ENCODE data around the gene PDE3B. TPM values are rescaled to one million over a fixed set of nuclear protein-coding genes. Genes with fewer than 3 reads are reported as not detected.

The PDE3B gene
- total RNA-seq, 3 donors from 2014 or later (not counting 1 experiment from before 2014, with no cell fraction given) = 18.2 to 42.3 (median 34.5) TPM

GRCh38 chr11:14872032-14872431 is 228.4 kb downstream of the PDE3B start:
- H3K4me3 ChIP-seq (ENCODE audit: low read length) = no peak overlapping the region
- no peaks in the 10 kb centered on the region for H3K9me3 ChIP-seq (ENCODE audit: control insufficient read depth, insufficient read depth, low read length)
- no peaks in the 10 kb centered on the region for H3K4me1 Mint-ChIP-seq
- no peaks in the 10 kb centered on the region for H3K27me3 Mint-ChIP-seq (ENCODE audit: low read depth in 2 of 2)
- TF ChIP-seq CTCF (IDR thresholded peaks at IDR 0.05) = no peak
- H3K36me3 Mint-ChIP-seq = no peaks in the 10 kb centered on the region
- no peaks in the 10 kb centered on the region for H3K9me3 Mint-ChIP-seq
- DNase-seq (no peak), ATAC-seq (no peak)
- no peak overlapping the region for H3K4me3 Mint-ChIP-seq
- H3K27ac Mint-ChIP-seq = no peak overlapping the region
- H3K36me3 ChIP-seq (ENCODE audit: control insufficient read depth, insufficient read depth, low read length) = peaks cover 6% of the 10 kb centered on the region
- intact Hi-C loops (cut with micrococcal nuclease) = no loop called here
- H3K4me1 ChIP-seq (ENCODE audit: control insufficient read depth, insufficient read depth, low read length) = no peaks in the 10 kb centered on the region
- no peaks in the 10 kb centered on the region for H3K27me3 ChIP-seq (ENCODE audit: control insufficient read depth, insufficient read depth, low read length)
- no peak overlapping the region for H3K27ac ChIP-seq (ENCODE audit: low read length)

- intact Hi-C loops (cut with micrococcal nuclease) = no loop called here
- no peaks in the 10 kb centered on the region for H3K9me3 ChIP-seq (ENCODE audit: control insufficient read depth, insufficient read depth, low read length)
- peaks cover 14% of the 10 kb centered on the region for H3K36me3 ChIP-seq (ENCODE audit: control insufficient read depth, insufficient read depth, low read length)
- Mint-ChIP-seq H3K4me1 (no peaks in the 10 kb centered on the region), H3K27ac (peak overlapping the region in 1 of 2 donors; percentile 1), H3K4me3 (no peak overlapping the region), H3K9me3 (no peaks in the 10 kb centered on the region), H3K36me3 (peaks cover 13% of the 10 kb centered on the region), H3K27me3 (ENCODE audit: low read depth in 2 of 2) (no peaks in the 10 kb centered on the region)
- H3K4me3 ChIP-seq (ENCODE audit: low read length) = no peak overlapping the region
- TF ChIP-seq CTCF (IDR thresholded peaks at IDR 0.05) = no peak
- H3K27ac ChIP-seq (ENCODE audit: low read length) = no peak overlapping the region
- 96% methylated on average over 4 of the region's 4 CpGs for WGBS (ENCODE audit: insufficient coverage)
- no peaks in the 10 kb centered on the region for H3K4me1 ChIP-seq (ENCODE audit: control insufficient read depth, insufficient read depth, low read length)
- DNase-seq (no peak), ATAC-seq (no peak)
- no peaks in the 10 kb centered on the region for H3K27me3 ChIP-seq (ENCODE audit: control insufficient read depth, insufficient read depth, low read length)
These were observed 230.0 kb downstream of the PDE3B start for GRCh38 chr11:14873632-14874031.

- Histone ChIP-seq H3K4me1 (ENCODE audit: control insufficient read depth, insufficient read depth, low read length) (no peaks in the 10 kb centered on the region), H3K4me3 (ENCODE audit: low read length) (no peak overlapping the region), H3K27me3 (ENCODE audit: control insufficient read depth, insufficient read depth, low read length) (no peaks in the 10 kb centered on the region), H3K9me3 (ENCODE audit: control insufficient read depth, insufficient read depth, low read length) (no peaks in the 10 kb centered on the region), H3K36me3 (ENCODE audit: control insufficient read depth, insufficient read depth, low read length) (peaks cover 22% of the 10 kb centered on the region), H3K27ac (ENCODE audit: low read length) (no peak overlapping the region)
- Mint-ChIP-seq H3K27me3 (ENCODE audit: low read depth in 2 of 2) (no peaks in the 10 kb centered on the region), H3K9me3 (no peaks in the 10 kb centered on the region), H3K36me3 (peaks cover 14% of the 10 kb centered on the region), H3K27ac (no peak overlapping the region), H3K4me3 (no peak overlapping the region), H3K4me1 (no peaks in the 10 kb centered on the region)
- intact Hi-C loops (cut with micrococcal nuclease) = no loop called here
- DNase-seq (no peak), ATAC-seq (no peak)
- no peak for TF ChIP-seq CTCF (IDR thresholded peaks at IDR 0.05)
- 93% methylated on average over 3 of the region's 5 CpGs for WGBS (ENCODE audit: insufficient coverage)
These were observed 231.6 kb downstream of the PDE3B start for GRCh38 chr11:14875163-14875562.

GRCh38 chr11:14881576-14882193 is 238.1 kb downstream of the PDE3B start:
- H3K27ac ChIP-seq (ENCODE audit: low read length) = no peak overlapping the region
- Mint-ChIP-seq H3K27ac (no peak overlapping the region), H3K27me3 (ENCODE audit: low read depth in 2 of 2) (no peaks in the 10 kb centered on the region), H3K36me3 (peaks cover 21% of the 10 kb centered on the region), H3K9me3 (no peaks in the 10 kb centered on the region), H3K4me1 (peaks cover 12 to 17% of the 10 kb centered on the region in 2 donors), H3K4me3 (no peak overlapping the region)
- DNase-seq (no peak), ATAC-seq (no peak)
- TF ChIP-seq CTCF (IDR thresholded peaks at IDR 0.05) = no peak
- H3K27me3 ChIP-seq (ENCODE audit: control insufficient read depth, insufficient read depth, low read length) = no peaks in the 10 kb centered on the region
- H3K36me3 ChIP-seq (ENCODE audit: control insufficient read depth, insufficient read depth, low read length) = peaks cover 21% of the 10 kb centered on the region
- no peaks in the 10 kb centered on the region for H3K4me1 ChIP-seq (ENCODE audit: control insufficient read depth, insufficient read depth, low read length)
- WGBS (ENCODE audit: insufficient coverage) = 94% methylated on average over 2 of the region's 2 CpGs
- intact Hi-C loops (cut with micrococcal nuclease) = no loop called here
- H3K4me3 ChIP-seq (ENCODE audit: low read length) = no peak overlapping the region
- H3K9me3 ChIP-seq (ENCODE audit: control insufficient read depth, insufficient read depth, low read length) = no peaks in the 10 kb centered on the region

All from natural killer cell (primary cell).